ENCODE results near the gene NFKBIE. TPM values are rescaled to one million over a fixed set of nuclear protein-coding genes. Genes with fewer than 3 reads are reported as not detected.

The NFKBIE gene
- total and polyA plus RNA-seq, 2 of the 13 experiments (the other 11 are each of a cell fraction or from before 2014, with no cell fraction given), result 6.7 to 14.5 TPM

DNA sequence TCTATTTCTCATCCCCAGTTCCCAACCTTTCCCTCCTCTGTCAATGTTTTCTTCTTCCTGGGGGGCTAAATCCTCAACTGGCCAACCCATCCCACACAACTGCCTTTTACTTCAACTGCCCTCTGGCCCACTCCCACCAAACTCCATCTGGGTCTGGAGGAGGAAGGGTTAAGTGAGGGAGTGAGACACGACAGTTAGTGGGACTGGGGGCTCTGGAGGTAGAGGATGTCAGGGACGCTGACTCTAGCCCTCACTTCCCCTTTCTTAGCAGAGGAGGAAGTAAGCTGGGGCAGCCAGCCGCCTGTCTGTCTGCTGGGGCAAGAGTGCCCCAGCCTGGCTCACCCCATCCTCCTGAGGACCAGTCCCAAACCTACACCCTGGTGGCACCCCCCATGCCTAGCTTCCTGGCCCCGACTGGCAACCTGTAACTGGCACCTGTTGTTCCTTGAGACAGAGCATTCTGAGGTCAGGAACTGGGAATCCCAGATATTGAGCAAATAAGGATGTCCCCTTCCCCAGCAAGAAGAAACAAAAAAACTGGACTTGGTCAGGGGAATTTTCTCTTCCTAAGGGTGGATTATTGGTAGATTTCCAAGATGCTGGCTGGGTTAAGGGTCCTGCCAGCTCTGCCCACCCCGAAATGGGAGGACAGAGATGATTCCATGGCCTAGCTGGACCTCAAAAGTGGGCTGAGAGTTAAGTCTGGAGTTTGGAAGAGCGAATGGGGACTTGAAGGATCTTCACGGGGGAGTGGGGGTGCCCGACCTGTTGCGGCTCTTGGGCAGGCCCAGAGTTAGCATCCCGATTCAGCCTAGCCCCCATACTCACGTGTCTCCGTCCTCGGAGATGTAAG is 971 bp downstream of the NFKBIE start:
- in situ Hi-C loops (cut with HindIII; ENCODE audit: extremely low pct_ligation_motif_present, low pct_unique_long_range_greater_than_20kb) (loop anchor here (5.0 kb wide), 1 partner anchor 48 kb away; the partner anchor contains the start of gene AARS2), intact Hi-C loops (cut with micrococcal nuclease; ENCODE audit: unreplicated experiment) (no loop called here)
- Histone ChIP-seq H2AFZ (ENCODE audit: low read length) (no peak overlapping the region), H3K79me2 (ENCODE audit: insufficient read depth, low read length) (peaks cover 18% of the 10 kb centered on the region), H3K27me3 (ENCODE audit: control insufficient read depth in 1 of 2, insufficient read depth in 2 of 2, low read length in 2 of 2) (peaks cover 0 to 12% of the 10 kb centered on the region in 2 experiments; a peak in 2 of 5 replicates), H3K4me2 (ENCODE audit: low read depth, low read length) (peak overlapping the region; percentile 92), H3K9me3 (ENCODE audit: low read length) (no peaks in the 10 kb centered on the region), H4K20me1 (ENCODE audit: insufficient read depth, low read length) (no peaks in the 10 kb centered on the region), H3K4me3 (replicated peaks in 1 of 3; ENCODE audit: insufficient read depth in 1 of 3, low read depth in 2 of 3, low read length in 3 of 3) (peak overlapping the region; percentile 64 to 95 (median 76)), H3K9ac (ENCODE audit: insufficient read depth, low read depth, low read length) (peak overlapping the region; percentile 84), H3K4me1 (ENCODE audit: insufficient read depth, low read length) (peaks cover 33% of the 10 kb centered on the region), H3K27ac (ENCODE audit: extremely low read length, insufficient read depth, low read length) (peak overlapping the region; percentile 67), H3K36me3 (replicated peaks in 1 of 2; ENCODE audit: control insufficient read depth in 1 of 2, insufficient read depth in 2 of 2, low read length in 2 of 2) (peaks cover 2 to 24% of the 10 kb centered on the region in 2 experiments)
- FAIRE-seq, result no peak
- no TSS peak for BruUV-seq (replicated peaks)
- DNase-seq (ENCODE audit: low spot score), result no peak
- POLR2A ChIA-PET, result interaction anchor here (1.0 to 2.2 kb wide), 5 partner anchors 8 to 49 kb away, joined by 3 to 8 read pairs (median 4); partner anchors contain the start of genes AARS2 and HSP90AB1
- 5% methylated on average over 6 of the region's 13 CpGs for WGBS (ENCODE audit: low lambda C conversion rate)
- peak; percentile 6 for ATAC-seq
- CTCF ChIA-PET (ENCODE audit: low intra/inter-chr PET ratio, low total read pairs), result interaction anchor here (0.9 kb wide), 1 partner anchor 92 kb away, joined by 3 read pairs; no protein-coding TSS in a partner anchor
- TF ChIP-seq FOXC1 (CRISPR knock-in tag; IDR thresholded peaks at IDR 0.05; ENCODE audit: borderline replicate concordance) (0 out of 2 replicates have a peak, but pooled peaks have one; percentile 48), ELF3 (CRISPR knock-in tag; IDR thresholded peaks at IDR 0.05) (0 out of 2 replicates have a peak, but pooled peaks have one; percentile 24), MED13 (CRISPR knock-in tag; IDR thresholded peaks at IDR 0.05) (no peak), ZNF335 (CRISPR knock-in tag; IDR thresholded peaks at IDR 0.05) (no peak), ZNF564 (CRISPR knock-in tag; IDR thresholded peaks at IDR 0.05) (no peak), ZNF563 (CRISPR knock-in tag; IDR thresholded peaks at IDR 0.05) (peak; percentile 82; the same call in 1 of the 2 replicates), ZNF263 (CRISPR knock-in tag; IDR thresholded peaks at IDR 0.05) (no peak), ZNF747 (CRISPR knock-in tag; IDR thresholded peaks at IDR 0.05; ENCODE audit: borderline replicate concordance) (peak; percentile 26; the same call in 1 of the 2 replicates), ZNF235 (CRISPR knock-in tag; IDR thresholded peaks at IDR 0.05; ENCODE audit: borderline replicate concordance) (peak; percentile 66; the same call in 1 of the 2 replicates), ZNF441 (CRISPR knock-in tag; IDR thresholded peaks at IDR 0.05; ENCODE audit: borderline replicate concordance) (no peak), ASH2L (IDR thresholded peaks at IDR 0.05; ENCODE audit: insufficient read length, low read depth, low read length) (no peak), HES4 (CRISPR knock-in tag; IDR thresholded peaks at IDR 0.05; ENCODE audit: borderline replicate concordance) (0 out of 2 replicates have a peak, but pooled peaks have one; percentile 2)
- TF ChIP-seq, protein P1, sequence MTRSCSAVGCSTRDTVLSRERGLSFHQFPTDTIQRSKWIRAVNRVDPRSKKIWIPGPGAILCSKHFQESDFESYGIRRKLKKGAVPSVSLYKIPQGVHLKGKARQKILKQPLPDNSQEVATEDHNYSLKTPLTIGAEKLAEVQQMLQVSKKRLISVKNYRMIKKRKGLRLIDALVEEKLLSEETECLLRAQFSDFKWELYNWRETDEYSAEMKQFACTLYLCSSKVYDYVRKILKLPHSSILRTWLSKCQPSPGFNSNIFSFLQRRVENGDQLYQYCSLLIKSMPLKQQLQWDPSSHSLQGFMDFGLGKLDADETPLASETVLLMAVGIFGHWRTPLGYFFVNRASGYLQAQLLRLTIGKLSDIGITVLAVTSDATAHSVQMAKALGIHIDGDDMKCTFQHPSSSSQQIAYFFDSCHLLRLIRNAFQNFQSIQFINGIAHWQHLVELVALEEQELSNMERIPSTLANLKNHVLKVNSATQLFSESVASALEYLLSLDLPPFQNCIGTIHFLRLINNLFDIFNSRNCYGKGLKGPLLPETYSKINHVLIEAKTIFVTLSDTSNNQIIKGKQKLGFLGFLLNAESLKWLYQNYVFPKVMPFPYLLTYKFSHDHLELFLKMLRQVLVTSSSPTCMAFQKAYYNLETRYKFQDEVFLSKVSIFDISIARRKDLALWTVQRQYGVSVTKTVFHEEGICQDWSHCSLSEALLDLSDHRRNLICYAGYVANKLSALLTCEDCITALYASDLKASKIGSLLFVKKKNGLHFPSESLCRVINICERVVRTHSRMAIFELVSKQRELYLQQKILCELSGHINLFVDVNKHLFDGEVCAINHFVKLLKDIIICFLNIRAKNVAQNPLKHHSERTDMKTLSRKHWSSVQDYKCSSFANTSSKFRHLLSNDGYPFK (CRISPR knock-in tag; IDR thresholded peaks at IDR 0.05; ENCODE audit: borderline replicate concordance), result peak; percentile 6; the same call in 1 of the 2 replicates
- TF ChIP-seq, protein P2, sequence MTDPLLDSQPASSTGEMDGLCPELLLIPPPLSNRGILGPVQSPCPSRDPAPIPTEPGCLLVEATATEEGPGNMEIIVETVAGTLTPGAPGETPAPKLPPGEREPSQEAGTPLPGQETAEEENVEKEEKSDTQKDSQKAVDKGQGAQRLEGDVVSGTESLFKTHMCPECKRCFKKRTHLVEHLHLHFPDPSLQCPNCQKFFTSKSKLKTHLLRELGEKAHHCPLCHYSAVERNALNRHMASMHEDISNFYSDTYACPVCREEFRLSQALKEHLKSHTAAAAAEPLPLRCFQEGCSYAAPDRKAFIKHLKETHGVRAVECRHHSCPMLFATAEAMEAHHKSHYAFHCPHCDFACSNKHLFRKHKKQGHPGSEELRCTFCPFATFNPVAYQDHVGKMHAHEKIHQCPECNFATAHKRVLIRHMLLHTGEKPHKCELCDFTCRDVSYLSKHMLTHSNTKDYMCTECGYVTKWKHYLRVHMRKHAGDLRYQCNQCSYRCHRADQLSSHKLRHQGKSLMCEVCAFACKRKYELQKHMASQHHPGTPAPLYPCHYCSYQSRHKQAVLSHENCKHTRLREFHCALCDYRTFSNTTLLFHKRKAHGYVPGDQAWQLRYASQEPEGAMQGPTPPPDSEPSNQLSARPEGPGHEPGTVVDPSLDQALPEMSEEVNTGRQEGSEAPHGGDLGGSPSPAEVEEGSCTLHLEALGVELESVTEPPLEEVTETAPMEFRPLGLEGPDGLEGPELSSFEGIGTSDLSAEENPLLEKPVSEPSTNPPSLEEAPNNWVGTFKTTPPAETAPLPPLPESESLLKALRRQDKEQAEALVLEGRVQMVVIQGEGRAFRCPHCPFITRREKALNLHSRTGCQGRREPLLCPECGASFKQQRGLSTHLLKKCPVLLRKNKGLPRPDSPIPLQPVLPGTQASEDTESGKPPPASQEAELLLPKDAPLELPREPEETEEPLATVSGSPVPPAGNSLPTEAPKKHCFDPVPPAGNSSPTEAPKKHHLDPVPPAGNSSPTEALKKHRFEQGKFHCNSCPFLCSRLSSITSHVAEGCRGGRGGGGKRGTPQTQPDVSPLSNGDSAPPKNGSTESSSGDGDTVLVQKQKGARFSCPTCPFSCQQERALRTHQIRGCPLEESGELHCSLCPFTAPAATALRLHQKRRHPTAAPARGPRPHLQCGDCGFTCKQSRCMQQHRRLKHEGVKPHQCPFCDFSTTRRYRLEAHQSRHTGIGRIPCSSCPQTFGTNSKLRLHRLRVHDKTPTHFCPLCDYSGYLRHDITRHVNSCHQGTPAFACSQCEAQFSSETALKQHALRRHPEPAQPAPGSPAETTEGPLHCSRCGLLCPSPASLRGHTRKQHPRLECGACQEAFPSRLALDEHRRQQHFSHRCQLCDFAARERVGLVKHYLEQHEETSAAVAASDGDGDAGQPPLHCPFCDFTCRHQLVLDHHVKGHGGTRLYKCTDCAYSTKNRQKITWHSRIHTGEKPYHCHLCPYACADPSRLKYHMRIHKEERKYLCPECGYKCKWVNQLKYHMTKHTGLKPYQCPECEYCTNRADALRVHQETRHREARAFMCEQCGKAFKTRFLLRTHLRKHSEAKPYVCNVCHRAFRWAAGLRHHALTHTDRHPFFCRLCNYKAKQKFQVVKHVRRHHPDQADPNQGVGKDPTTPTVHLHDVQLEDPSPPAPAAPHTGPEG (CRISPR knock-in tag; IDR thresholded peaks at IDR 0.05), result no peak

Measured in HepG2 (cell line).